Measurements from ENCODE around the gene BASP1. TPM values are rescaled to one million over a fixed set of nuclear protein-coding genes. Genes with fewer than 3 reads are reported as not detected.

The BASP1 gene
- polyA plus RNA-seq, 1 of the 3 experiments (the other 2 are of a cell fraction): 107 TPM

- no peaks in the 10 kb centered on the region for H4K20me1 ChIP-seq (ENCODE audit: insufficient read depth)
- no peak overlapping the region for H3K4me2 ChIP-seq
- 98% methylated on average over 3 of the region's 4 CpGs for WGBS (ENCODE audit: low lambda C conversion rate)
- ChIA-PET POLR2A (no interaction called here), CTCF (no interaction called here)
- no peak overlapping the region for H3K9ac ChIP-seq
- H3K4me3 ChIP-seq (ENCODE audit: low read depth in 2 of 2, low read length in 1 of 2): no peak overlapping the region
- DNase-seq: no peak
- no peaks in the 10 kb centered on the region for H3F3A ChIP-seq (replicated peaks; ENCODE audit: insufficient read depth)
- no peaks in the 10 kb centered on the region for H3K79me2 ChIP-seq (ENCODE audit: insufficient read depth)
- no peaks in the 10 kb centered on the region; a peak in 1 of 4 replicates for H3K4me1 ChIP-seq (ENCODE audit: control insufficient read depth in 1 of 2, insufficient read depth in 2 of 2, low read depth in 1 of 2, low read length in 1 of 2)
- no peaks in the 10 kb centered on the region for H3K36me3 ChIP-seq (replicated peaks in 1 of 2; ENCODE audit: control insufficient read depth in 1 of 2, insufficient read depth in 2 of 2, low read length in 1 of 2)
- H3K9me3 ChIP-seq: no peaks in the 10 kb centered on the region
- H3K9me2 ChIP-seq: no peaks in the 10 kb centered on the region
- TF ChIP-seq RCOR1 (IDR thresholded peaks at IDR 0.05; ENCODE audit: low read length): no peak
- TF ChIP-seq, protein P1, sequence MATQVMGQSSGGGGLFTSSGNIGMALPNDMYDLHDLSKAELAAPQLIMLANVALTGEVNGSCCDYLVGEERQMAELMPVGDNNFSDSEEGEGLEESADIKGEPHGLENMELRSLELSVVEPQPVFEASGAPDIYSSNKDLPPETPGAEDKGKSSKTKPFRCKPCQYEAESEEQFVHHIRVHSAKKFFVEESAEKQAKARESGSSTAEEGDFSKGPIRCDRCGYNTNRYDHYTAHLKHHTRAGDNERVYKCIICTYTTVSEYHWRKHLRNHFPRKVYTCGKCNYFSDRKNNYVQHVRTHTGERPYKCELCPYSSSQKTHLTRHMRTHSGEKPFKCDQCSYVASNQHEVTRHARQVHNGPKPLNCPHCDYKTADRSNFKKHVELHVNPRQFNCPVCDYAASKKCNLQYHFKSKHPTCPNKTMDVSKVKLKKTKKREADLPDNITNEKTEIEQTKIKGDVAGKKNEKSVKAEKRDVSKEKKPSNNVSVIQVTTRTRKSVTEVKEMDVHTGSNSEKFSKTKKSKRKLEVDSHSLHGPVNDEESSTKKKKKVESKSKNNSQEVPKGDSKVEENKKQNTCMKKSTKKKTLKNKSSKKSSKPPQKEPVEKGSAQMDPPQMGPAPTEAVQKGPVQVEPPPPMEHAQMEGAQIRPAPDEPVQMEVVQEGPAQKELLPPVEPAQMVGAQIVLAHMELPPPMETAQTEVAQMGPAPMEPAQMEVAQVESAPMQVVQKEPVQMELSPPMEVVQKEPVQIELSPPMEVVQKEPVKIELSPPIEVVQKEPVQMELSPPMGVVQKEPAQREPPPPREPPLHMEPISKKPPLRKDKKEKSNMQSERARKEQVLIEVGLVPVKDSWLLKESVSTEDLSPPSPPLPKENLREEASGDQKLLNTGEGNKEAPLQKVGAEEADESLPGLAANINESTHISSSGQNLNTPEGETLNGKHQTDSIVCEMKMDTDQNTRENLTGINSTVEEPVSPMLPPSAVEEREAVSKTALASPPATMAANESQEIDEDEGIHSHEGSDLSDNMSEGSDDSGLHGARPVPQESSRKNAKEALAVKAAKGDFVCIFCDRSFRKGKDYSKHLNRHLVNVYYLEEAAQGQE (IDR thresholded peaks at IDR 0.05; ENCODE audit: low read depth, low read length): no peak
- no peak for TF ChIP-seq JUND (IDR thresholded peaks at IDR 0.05)
- no peak for TF ChIP-seq SIN3A (IDR thresholded peaks at IDR 0.05; ENCODE audit: borderline replicate concordance, low read depth, low read length)
- TF ChIP-seq POLR2AphosphoS5 (IDR thresholded peaks at IDR 0.05; ENCODE audit: low read depth, low read length): no peak
- no peak for TF ChIP-seq TAF1 (IDR thresholded peaks at IDR 0.05; ENCODE audit: borderline replicate concordance, low read depth, low read length)
- TF ChIP-seq EP300 (IDR thresholded peaks at IDR 0.05; ENCODE audit: borderline replicate concordance in 1 of 2, low read depth in 1 of 2, low read length in 1 of 2): no peak
- no peak for TF ChIP-seq CHD2 (IDR thresholded peaks at IDR 0.05; ENCODE audit: low read length, partially characterized antibody)
- TF ChIP-seq EZH2phosphoT487 (IDR thresholded peaks at IDR 0.05; ENCODE audit: borderline replicate concordance, low read depth): no peak
- TF ChIP-seq TCF12 (IDR thresholded peaks at IDR 0.05): no peak
- H3K27ac ChIP-seq (ENCODE audit: low read depth in 2 of 2, low read length in 1 of 2): no peak overlapping the region
- H2AFZ ChIP-seq (ENCODE audit: low read depth): no peak overlapping the region
- no peaks in the 10 kb centered on the region for H3K27me3 ChIP-seq (ENCODE audit: insufficient read depth)
Observed at GRCh38 chr5:17302604-17303003, 85.2 kb downstream of the BASP1 start.

DNA sequence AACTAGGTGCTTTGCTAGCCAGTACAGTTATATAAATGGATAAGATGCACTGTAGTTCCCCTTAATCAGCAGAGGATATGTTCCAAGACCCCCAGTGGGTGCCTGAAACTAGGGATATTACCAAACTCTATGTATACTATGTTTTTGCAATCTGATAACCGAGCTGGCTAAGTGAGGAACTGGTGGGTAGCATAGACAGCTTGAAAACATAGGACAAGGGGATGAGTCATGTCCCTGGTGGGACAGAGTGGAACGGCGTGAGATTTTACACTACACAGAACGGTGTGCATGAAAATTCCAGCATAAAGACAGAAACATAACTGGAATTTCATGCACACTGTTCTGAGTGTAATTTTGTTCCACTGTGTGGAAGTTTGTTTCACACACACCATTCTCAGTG lies 86.9 kb downstream of the BASP1 start:
- Histone ChIP-seq H3K79me2 (ENCODE audit: insufficient read depth) (no peaks in the 10 kb centered on the region), H3F3A (replicated peaks; ENCODE audit: insufficient read depth) (no peaks in the 10 kb centered on the region), H3K4me1 (ENCODE audit: control insufficient read depth in 1 of 2, insufficient read depth in 2 of 2, low read depth in 1 of 2, low read length in 1 of 2) (no peaks in the 10 kb centered on the region; a peak in 1 of 4 replicates), H3K27me3 (ENCODE audit: insufficient read depth) (no peaks in the 10 kb centered on the region), H3K36me3 (replicated peaks in 1 of 2; ENCODE audit: control insufficient read depth in 1 of 2, insufficient read depth in 2 of 2, low read length in 1 of 2) (no peaks in the 10 kb centered on the region), H3K4me2 (no peak overlapping the region), H3K9me3 (no peaks in the 10 kb centered on the region), H3K27ac (ENCODE audit: low read depth in 2 of 2, low read length in 1 of 2) (no peak overlapping the region), H3K4me3 (ENCODE audit: low read depth in 2 of 2, low read length in 1 of 2) (no peak overlapping the region), H3K9ac (no peak overlapping the region), H2AFZ (ENCODE audit: low read depth) (no peak overlapping the region), H3K9me2 (no peaks in the 10 kb centered on the region), H4K20me1 (ENCODE audit: insufficient read depth) (no peaks in the 10 kb centered on the region)
- WGBS (ENCODE audit: low lambda C conversion rate): 69% methylated on average over 4 of the region's 4 CpGs
- no peak for TF ChIP-seq SMC3 (IDR thresholded peaks at IDR 0.05; ENCODE audit: low read depth, low read length)
- no peak for TF ChIP-seq POLR2AphosphoS5 (IDR thresholded peaks at IDR 0.05; ENCODE audit: low read depth, low read length)
- no peak for TF ChIP-seq ELF1 (IDR thresholded peaks at IDR 0.05)
- no peak for TF ChIP-seq FOXM1 (IDR thresholded peaks at IDR 0.05; ENCODE audit: low read depth)
- TF ChIP-seq TEAD4 (IDR thresholded peaks at IDR 0.05; ENCODE audit: borderline replicate concordance, insufficient read depth): no peak
- no peak for TF ChIP-seq ZBTB33 (IDR thresholded peaks at IDR 0.05; ENCODE audit: borderline replicate concordance, low read depth)
- no peak for TF ChIP-seq FOSL2 (IDR thresholded peaks at IDR 0.05; ENCODE audit: borderline replicate concordance, low read depth)
- TF ChIP-seq RAD21 (IDR thresholded peaks at IDR 0.05; ENCODE audit: low read length): no peak
- no peak for TF ChIP-seq EP300 (IDR thresholded peaks at IDR 0.05; ENCODE audit: borderline replicate concordance in 1 of 2, low read depth in 1 of 2, low read length in 1 of 2)
- no peak for TF ChIP-seq RCOR1 (IDR thresholded peaks at IDR 0.05; ENCODE audit: low read length)
- TF ChIP-seq RFX5 (IDR thresholded peaks at IDR 0.05; ENCODE audit: low read length): no peak
- ChIA-PET POLR2A (no interaction called here), CTCF (no interaction called here)
- DNase-seq: no peak
